AML-193 (cell line): ENCODE measurements around the gene DUSP21.
"Not testable (repeated sequence)": the region's sequence is repeated elsewhere in the genome, so short reads cannot be mapped to it uniquely, and the experiment has no call there.

Experiments used
- DNase-seq, 2 experiments: peaks; one replicate each; lab custom pipeline; 2025; lab: John Stamatoyannopoulos, UW

The DUSP21 gene

DNA sequence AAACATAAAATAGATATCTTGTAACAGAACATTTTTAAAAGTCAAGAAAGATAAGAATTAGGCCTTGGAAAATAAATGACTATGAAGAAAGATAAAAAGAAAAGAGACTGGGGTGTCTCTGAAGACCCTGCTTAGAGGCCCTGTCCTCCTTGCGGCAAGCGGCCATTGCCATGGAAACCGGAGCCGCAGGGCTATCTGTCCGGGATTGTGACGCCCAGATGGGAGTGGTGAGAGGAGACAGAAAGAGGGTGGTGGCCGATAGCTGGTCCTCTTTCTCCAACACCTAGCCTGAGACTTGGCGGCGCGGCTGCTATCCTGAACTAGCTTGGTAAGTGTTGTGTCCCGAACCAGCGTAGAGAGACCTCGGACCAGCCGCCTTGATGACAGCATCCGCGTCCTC lies at the start of gene DUSP21:
DUSP21 (plus strand) TSS at position 269 of the 400 bp plus-strand sequence; CDS start at position 381, 112 bp downstream.
- DNase-seq, result no peak

DNA sequence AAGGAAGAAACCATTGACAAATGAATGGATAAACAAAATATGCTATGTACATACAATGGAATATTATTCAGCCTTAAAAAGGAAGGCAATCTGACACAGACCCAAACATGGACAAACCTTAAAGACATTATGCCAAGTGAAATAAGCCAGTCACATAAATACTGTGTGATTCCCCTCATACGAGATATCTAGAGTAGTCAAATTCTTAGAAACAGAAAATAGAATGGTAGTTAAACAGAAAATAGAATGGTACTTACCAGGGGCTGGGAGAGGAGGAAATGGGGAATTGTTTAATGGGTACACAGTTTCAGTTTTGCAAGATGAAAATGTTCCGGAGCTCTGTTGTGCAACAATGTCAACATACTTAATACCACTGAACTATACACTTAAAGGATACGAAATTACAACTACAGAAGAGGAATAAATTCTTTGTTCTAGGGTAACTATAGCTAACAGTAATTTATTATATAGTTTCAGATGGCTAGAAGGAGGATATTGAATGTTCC lies 47.8 kb upstream of the DUSP21 start:
- no peak for DNase-seq

DNA sequence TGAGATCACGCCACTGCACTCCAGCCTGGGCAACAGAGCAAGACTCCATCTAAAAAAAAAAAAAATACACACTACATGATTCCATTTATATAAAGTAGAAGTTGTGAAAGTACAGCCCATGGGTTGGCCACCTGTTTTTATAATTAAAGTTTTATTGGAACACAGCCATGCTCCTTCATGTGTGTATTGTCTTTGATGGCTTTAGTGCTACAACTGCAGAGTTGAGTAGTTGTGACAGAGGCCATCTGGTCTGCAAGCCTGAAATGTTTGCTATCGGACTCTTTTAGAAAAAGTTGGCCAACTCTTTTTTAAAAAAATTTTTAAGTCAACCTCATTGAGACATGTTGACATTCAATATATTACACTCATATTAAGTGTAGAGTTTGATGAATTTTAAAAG lies 41.2 kb upstream of the DUSP21 start:
- DNase-seq, result no peak

DNA sequence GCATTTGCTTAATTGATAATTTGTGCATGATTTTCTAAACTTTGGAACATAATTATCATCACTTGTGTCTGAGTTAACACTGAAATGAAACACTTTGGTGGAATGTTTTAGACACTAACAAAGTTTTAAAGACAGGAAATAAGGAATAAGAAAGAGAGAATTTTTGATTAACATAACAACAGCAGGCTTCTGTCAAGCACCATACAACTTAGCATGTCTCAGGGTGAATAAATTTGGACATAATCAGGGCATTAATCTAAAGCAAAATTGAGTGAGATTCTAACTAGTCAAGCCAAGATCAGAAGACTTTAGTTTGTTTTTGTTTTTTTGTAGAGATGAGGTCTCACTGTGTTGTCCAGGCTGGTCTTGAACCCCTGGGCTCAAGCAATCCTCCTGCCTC lies 28.1 kb upstream of the DUSP21 start:
- DNase-seq, result no peak

DNA sequence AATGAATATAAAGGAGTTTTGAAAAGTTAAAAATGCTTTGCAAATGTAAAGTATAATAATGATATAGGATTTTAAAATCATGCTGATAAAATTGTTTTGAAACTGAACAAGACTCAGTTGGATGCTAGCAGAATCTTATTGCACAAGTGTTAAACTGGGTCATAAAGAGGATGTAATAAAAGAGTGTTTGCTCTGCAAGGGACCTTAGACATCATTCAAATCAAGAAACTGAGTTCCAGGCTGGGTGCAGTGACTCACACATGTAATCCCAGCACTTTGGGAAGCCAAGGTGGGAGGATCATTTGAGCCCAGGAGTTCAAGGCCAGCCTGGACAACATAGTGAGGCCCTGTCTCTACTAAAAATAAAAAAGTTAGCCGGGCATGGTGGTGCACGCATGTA lies 27.5 kb upstream of the DUSP21 start:
- DNase-seq, result no peak

DNA sequence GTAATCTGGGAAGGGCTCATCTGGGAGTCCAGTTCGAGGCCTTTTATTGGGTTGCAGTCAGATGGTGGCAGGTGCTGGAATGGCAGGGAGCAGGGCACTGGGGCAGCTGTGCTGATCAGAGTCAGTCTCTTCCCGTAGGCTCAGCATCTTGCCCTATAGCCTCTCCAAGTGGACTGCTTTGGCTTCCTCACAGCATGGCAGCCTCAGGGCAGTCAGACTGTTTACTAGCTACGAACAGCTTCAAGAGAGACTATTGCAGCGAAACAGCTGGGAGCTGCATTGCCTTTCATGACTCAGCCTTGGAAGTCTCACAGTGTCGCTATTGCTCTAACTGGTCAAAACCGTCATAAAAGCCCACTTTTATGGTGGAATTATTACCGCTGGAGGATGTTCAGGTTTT lies 26.8 kb upstream of the DUSP21 start:
- no peak for DNase-seq

DNA sequence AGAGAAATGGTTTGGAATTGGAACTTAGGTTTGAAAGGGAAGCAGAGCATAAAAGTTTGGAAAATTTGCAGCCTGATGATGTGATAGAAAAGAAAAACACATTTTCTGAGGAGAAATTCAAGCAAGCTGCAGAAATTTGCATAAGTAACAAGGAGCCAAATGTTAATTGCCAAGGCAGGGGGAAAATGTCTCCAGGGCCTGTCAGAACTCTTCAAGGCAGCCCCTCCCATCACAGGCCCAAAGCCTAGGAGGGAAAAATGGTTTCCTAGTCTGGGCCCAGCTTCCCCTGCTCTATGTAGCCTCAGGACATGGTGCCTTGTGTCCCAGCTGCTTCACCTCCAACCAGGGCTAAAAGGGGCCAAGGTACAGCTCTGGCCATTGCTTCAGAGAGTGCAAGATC lies 21.2 kb upstream of the DUSP21 start:
- DNase-seq, result no peak

DNA sequence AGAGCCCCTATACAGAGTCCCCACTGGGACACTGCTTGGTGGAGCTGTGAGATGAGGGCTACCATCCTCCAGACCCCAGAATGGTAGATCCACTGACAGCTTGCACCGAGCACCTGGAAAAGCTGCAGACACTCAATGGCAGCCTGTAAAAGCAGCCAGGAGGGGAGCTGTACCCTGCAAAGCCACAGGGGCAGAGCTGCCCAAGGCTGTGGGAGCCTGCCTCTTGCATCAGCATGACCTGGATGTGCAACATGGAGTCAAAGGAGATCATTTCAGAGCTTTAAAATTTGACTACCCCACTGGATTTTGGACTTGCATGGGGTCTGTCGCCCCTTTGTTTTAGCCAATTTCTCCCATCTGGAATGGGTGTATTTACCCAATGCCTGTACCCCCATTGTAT lies 20.6 kb upstream of the DUSP21 start:
- DNase-seq, result not testable (repeated sequence)

DNA sequence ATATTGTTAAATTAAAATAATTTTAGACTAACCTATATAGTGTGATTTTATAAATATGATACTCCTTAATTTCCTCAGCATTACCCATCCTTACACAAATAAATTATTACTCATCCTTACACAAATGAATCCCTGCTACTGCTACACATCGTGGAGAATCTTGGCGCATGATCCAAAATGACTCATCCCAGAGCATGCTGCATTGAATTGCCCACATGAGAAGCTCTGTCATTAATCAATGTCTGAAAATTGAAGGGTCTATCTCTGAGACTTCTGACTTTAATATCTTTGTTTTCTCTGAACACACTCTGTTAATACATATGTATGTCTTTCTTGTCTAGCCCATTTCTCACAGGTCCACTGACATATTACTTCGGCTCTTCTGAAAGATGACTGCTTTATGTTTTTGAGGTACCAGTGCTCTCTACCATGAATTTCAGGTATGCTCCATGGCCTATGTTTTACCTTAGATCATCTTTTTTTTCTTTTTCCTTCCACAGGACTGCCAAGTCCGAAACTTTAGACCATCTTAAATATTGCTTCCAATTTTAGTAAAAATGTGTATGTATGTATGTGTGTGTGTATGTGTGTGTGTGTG lies 15.7 kb upstream of the DUSP21 start:
- no peak for DNase-seq

DNA sequence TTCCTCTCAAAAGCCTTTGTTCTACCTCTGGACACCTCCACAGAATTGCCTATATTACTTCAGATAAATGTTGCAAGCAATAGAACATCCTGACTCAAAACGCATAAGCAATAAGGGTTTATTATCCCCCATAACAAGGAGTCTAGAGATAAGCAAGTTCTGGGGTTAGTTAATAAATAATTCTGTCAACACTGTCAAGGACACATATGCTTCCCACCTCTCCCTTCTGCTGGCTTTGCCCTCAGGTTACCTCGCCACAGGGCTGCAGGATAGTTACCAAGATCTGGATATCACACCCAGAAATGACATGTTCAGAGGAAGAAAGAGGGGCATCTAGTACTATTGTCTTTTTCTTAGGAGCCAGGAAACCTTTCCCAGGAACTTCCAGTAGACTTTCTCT lies 14.0 kb upstream of the DUSP21 start:
- DNase-seq, result no peak

DNA sequence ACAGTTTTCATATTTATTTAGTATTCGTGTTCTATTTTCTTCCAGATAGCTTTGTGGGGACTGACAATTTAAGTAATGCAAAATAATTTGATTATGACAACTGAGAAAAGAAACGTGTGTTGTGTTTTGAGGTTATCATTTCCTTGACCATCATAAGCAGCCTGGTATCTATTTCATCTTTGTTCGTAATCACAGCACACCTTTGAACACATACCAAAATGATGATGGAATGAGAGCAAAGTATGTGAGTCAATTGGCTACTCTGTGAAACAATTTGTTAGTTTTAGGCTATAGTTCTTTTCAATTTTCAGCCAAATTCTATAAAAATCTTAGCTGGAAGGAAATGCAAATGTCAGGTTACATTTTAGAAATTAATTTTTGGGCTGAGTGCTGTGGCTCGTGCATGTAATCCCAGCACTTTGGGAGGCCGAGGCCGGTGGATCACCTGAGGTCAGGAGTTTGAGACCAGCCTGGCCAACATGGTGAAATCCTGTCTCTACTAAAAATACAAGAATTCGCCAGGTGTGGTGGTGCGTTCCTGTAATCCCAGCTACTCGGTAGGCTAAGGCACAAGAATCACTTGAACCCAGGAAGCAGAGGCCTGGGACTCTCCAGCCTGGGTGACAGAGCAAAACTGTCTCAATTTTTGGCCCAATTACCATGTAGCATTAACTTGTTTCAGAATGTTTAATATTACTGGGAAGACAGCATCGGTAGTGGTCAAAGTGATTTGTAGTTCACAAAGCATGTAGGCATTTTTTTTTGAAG lies 1.1 kb upstream of the DUSP21 start:
- DNase-seq, result no peak

DNA sequence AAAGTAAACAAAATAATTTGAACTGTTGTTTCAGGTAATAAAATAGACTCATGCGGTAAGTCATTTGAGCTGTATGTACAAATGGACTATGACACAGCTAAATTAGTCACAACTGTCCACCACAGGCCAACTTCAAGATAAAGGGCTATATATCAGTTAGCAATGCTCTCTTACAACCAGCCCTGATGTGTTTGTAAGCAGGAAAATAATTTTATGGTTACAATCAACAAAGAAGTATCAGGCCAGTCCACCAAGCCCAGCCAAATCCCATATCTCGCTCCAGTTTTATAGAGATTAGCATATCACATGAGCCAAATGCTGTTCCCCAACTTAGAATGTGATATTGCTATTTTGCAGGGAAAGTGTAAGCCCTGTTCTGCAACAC lies 511 bp upstream of the DUSP21 start:
- DNase-seq, result no peak

DNA sequence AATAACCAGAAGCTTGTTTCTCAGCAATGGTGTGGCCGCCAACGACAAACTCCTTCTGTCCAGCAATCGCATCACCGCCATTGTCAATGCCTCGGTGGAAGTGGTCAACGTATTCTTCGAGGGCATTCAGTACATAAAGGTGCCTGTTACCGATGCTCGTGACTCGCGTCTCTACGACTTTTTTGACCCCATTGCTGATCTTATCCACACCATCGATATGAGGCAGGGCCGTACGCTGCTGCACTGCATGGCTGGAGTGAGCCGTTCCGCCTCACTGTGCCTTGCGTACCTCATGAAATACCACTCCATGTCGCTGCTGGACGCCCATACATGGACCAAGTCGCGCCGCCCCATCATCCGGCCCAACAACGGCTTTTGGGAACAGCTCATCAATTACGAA lies 383 bp downstream of the DUSP21 start:
- DNase-seq, result no peak

DNA sequence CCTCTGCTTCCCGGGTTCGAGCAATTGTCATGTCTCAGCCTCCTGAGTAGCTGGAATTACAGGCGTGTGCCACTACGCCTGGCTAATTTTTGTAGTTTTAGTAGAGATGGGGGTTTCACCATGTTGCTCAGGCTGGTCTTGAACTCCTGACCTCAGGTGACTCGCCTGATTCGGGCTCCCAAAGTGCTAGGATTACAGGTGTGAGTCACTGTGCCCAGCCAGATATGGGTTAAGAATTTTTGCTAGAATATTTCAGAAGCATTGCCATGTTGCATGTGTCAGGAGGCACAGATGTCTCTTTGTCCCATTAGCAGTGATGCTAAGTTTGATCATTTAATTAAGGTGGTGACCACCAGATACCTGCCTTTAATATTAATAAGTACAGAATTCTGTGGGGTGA lies 7.1 kb downstream of the DUSP21 start:
- DNase-seq, result not testable (repeated sequence)

DNA sequence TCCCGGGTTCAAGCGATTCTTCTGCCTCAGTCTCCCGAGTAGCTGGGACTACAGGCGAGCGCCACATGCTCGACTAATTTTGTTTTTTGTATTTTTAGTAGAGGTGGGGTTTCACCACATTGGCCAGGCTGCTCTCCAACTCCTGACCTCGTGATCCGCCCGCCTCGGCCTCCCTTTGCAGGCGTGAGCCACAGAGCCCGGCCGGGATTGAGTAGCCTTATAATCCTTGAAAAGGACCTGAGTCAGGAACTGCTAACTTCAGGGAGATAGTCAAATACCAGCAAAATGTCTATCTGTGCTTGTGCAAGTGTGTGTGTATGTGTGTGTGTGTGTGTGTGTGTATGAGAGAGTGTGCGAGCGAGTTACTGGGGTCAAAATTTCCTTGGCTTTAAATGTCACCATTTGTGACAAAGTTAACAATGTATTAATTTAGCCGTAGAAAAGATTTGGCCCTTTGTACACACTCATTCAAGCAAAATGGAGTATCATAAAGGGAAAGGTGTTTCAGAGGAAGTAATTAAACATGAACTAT lies 27.4 kb downstream of the DUSP21 start:
- no peak for DNase-seq

DNA sequence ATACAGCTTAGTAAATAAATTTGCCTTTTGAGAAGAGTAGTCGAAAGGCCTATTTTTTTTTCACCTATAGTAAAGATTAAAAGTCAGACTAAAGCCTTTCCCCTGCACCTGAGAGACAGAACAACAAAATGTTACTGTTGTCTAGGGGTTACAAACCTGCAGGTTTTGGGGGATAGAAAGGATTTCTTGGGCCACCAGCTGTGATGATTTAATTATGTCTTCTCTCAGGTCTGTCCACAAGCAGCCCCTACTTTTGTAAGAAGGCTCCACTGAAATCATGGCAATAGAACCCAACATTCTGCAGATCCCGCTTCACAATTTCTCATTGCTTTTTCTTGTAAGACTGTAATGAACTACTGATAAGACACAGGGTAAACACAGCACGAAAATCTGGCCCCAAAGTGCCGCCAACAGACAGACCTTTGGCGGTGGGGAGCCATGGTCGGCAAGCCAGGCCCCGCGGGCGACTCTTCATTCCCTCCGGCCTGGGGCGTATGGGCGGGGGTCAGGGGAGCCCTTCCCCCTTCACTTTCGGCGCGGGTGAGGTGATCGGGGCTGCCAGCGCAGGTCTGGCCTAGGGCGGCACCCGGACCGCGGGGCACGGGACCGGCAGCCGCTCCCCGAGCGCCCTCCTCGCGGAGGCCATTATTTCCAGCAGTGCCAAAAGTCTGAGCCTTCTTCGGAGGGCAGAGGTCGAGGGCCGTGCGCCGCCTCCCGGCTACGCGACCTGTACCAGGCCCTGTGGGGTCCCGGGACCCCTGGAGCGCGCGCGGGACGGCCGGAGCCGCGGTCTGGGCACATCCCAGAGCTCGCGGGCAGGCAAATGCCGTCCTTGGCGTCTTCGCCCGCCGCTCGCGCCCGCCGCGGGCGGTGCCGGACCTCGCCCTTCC lies 28.4 kb downstream of the DUSP21 start:
- no peak for DNase-seq

DNA sequence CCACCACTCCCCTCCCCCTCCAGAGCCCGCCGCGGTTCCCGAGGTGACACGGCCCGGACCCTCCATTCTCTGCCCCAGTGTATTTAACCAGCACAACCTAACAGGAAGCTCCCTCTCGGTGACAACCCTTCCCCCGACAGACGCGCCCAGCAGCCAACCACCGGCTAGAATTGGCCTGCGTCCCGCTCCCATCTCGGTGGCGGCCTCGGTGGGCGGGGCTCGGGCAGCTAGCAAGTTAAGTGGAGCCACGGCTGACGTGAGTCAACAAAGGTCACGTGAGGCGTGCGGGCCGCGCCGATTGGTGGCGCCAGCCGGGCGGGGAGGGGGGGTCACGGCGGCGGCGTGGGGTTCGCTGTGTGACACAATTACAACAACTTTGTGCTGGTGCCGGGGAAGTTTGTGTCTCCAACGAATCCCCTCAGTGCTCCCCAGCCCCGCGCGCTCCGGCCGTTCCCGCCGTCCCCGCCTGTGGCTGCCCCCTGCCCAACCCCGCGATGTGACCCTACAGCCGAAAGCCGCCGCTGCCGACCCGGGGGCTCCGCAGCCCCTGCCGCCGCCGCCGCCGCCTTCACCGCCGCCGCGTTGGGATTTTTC lies 29.1 kb downstream of the DUSP21 start, which contains the start of gene KDM6A:
KDM6A (plus strand) TSS at position 368 of the 594 bp plus-strand sequence. CDS start 364 bp downstream, outside the sequence.
- DNase-seq, result peak; percentile 77 to 82

DNA sequence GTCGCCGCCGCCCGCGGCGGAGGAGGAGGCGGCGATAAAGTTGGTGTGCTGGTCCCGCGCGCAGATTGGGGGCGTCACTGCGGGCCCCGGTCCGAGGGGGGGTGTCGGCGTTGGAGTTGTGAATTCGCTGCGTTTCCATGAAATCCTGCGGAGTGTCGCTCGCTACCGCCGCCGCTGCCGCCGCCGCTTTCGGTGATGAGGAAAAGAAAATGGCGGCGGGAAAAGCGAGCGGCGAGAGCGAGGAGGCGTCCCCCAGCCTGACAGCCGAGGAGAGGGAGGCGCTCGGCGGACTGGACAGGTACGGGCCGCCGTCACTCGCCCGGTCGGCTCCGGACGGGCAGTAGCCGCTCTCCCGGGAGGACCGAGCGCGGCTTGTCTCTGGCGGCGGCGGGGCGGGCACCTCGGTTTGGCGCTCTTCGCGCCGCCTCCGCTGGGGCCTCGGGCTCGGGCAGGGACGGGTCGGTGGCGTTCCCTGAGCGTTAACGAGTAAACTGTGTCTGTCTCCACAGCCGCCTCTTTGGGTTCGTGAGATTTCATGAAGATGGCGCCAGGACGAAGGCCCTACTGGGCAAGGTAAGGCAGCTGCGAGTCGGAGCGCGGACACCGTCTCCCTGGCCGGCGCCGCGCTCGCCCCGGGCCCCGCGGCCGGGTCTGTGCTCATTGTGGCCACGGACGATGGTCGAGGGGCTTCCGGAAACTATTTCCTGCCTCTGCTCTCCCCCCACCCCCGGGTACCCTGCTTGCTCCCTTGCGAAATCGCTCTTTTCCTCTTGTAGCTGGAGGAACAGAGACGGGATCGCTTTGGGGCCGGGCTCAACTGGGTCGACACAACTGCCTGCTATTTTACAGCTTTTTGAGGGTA lies 29.8 kb downstream of the DUSP21 start:
- peak; percentile 29 to 36 for DNase-seq

DNA sequence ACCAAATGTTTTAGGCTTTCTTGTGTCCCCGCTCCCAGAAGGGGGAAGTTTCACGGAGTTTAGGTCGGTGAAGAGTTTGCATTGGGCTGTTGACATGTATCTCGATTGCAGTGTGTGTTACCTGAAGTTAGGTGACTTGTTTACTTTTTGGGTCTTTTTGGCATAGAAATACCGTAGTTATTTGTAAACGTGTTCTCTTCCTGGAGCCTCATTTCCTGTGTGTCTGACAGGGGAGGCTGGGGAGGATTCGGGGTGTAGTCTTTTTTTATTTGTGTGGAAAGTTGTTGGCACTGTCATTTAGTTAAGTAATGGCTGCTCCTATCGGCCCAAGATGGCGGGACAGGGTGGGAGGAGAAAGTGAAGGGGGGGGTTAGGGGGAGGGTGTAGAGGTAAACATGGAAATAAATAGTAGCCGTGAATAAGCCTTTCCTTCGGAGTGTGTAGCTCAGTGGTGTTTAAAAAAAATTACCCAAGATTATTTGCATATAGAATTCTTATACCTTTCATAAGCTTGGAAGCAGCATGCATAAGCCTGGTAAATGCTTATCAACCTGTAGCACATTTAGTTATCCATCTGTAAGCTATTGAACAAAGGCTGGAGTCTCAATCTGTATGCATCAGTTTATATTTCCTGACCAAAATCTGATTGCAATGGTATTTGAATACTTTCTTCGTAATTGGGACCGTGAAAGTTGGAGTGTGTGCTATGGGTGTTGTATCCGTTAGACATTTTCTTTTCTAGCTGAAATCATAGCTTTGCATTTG lies 30.8 kb downstream of the DUSP21 start:
- DNase-seq, result no peak

DNA sequence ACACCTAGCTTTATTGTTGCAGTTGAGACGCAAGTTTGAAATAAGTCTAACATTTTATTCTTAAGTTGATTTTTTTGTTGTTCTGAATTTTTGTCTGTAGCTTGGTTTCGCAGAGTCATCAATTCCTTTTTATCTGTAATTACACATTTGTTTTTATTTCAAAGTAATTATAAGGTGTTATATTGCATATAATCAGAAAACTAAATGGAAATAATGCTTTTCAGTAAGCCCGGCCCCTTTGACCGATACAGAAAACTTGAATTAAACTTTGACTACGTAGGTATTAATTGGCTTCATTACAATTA lies 31.3 kb downstream of the DUSP21 start:
- DNase-seq, result no peak
